K562 (cell line): Measurements from ENCODE around the gene ARAP1. TPM values are rescaled to one million over a fixed set of nuclear protein-coding genes. Genes with fewer than 3 reads are reported as not detected.

ENCODE experiments used
- ARID1B ChIP-seq: fragments of 450-650 bp; IDR thresholded peaks from 2 replicates; pipeline ENCODE4 v1.6.1; 2016; ENCODE audit warnings: antibody characterized with exemption, mild to moderate bottlenecking, inconsistent platforms
- CBFA2T3 ChIP-seq: fragments of 450-650 bp; IDR thresholded peaks from 2 replicates; pipeline ENCODE4 v1.6.1; 2017
- CBX8 ChIP-seq: fragments of 200-600 bp; sonication (generic); IDR thresholded peaks from 2 replicates; pipeline ENCODE4 v1.6.1; 2012; ENCODE audit warnings: borderline replicate concordance, mixed run types, low read depth, mild to moderate bottlenecking, moderate library complexity, mixed read lengths, low read length, control low read depth, inconsistent platforms; ENCODE audit not compliant: poor library complexity, severe bottlenecking; ENCODE audit errors: extremely low read depth
- CHD1 ChIP-seq: fragments of 200-600 bp; sonication (generic); IDR thresholded peaks from one replicate; pipeline ENCODE4 v1.6.1; 2012; ENCODE audit warnings: mild to moderate bottlenecking, moderate library complexity, low read length, inconsistent platforms
- ESRRB ChIP-seq: fragments of 250-450 bp; sonication (Bioruptor Pico); IDR thresholded peaks from 2 replicates; pipeline ENCODE4 v1.5.0; 2020; ENCODE audit warnings: mild to moderate bottlenecking, moderate library complexity, borderline replicate concordance
- FOXJ2 ChIP-seq: fragments of 200-800 bp; sonication (Bioruptor generic); IDR thresholded peaks from 2 replicates; pipeline ENCODE4 v1.6.1; 2016; ENCODE audit warnings: missing genetic modification characterization, missing compliant biosample characterization
- GTF2B ChIP-seq: IDR thresholded peaks from 2 replicates; pipeline ENCODE4 v1.6.1; 2011; ENCODE audit not compliant: insufficient read length; ENCODE audit errors: extremely low read depth
- HNRNPH1 ChIP-seq: fragments of 200-400 bp; formaldehyde crosslinking; optimal IDR thresholded peaks from 2 replicates; pipeline ENCODE3; 2017; ENCODE audit warnings: low read depth, mild to moderate bottlenecking, low read length, moderate library complexity
- HNRNPK ChIP-seq: fragments of 200-400 bp; formaldehyde crosslinking; IDR thresholded peaks from one replicate; pipeline ENCODE4 v1.6.1; 2018; ENCODE audit warnings: mild to moderate bottlenecking, low read depth, low read length; ENCODE audit not compliant: poor library complexity, severe bottlenecking
- MAZ ChIP-seq, 2 experiments: fragments of 450-650 bp in 1 of 2; sonication (generic) in 1 of 2; formaldehyde crosslinking; IDR thresholded peaks in 1 of 2; conservative IDR thresholded peaks in 1 of 2; 2 replicates each; pipeline versions ENCODE4 v1.4.0 to v1.5.0; 2020; ENCODE audit warnings: mild to moderate bottlenecking in 1 of 2, missing genetic modification reagents in 1 of 2
- MEF2D ChIP-seq: conservative IDR thresholded peaks from 2 replicates; pipeline ENCODE4 v1.6.1; 2016; ENCODE audit warnings: low read depth, missing genetic modification characterization, missing compliant biosample characterization
- NFATC3 ChIP-seq: fragments of 450-650 bp; IDR thresholded peaks from 2 replicates; pipeline ENCODE4 v1.6.1; 2017; ENCODE audit warnings: mild to moderate bottlenecking
- NONO ChIP-seq, 2 experiments: fragments of 200-400 bp in 1 of 2; fragments of 450-650 bp in 1 of 2; formaldehyde crosslinking in 1 of 2; IDR thresholded peaks; 2 replicates each; pipeline ENCODE4 v1.6.1; 2017; ENCODE audit warnings: low read depth in 2 of 2, mild to moderate bottlenecking in 2 of 2, moderate library complexity in 2 of 2, low read length in 1 of 2
- RBBP5 ChIP-seq: fragments of 200-600 bp; sonication (generic); IDR thresholded peaks from 2 replicates; pipeline ENCODE4 v1.6.1; 2012; ENCODE audit warnings: borderline replicate concordance, mild to moderate bottlenecking, low read length, control low read depth, inconsistent platforms; ENCODE audit not compliant: insufficient read depth, poor library complexity, severe bottlenecking
- ZBTB7A ChIP-seq: IDR thresholded peaks from 2 replicates; pipeline ENCODE4 v1.6.1; 2011; ENCODE audit warnings: low read depth, mild to moderate bottlenecking, low read length, moderate library complexity, borderline replicate concordance; ENCODE audit not compliant: control insufficient read depth
- ZFPM2 ChIP-seq: fragments of 250-450 bp; sonication (Bioruptor Pico); IDR thresholded peaks from 2 replicates; pipeline ENCODE4 v1.5.1; 2022; ENCODE audit warnings: mild to moderate bottlenecking
- ZNF263 ChIP-seq: sonication (generic); formaldehyde crosslinking; IDR thresholded peaks from 2 replicates; pipeline ENCODE4 v1.8.0; 2022; ENCODE audit warnings: mild to moderate bottlenecking, missing genetic modification reagents, borderline replicate concordance
- polyA plus RNA-seq, 8 experiments: library from polyadenylated mRNA; depleted of rRNA in 4 of 8; stranded (reverse) in 5 of 8; unstranded in 3 of 8; fragments of >200 nt; fragmentation: Nextera tagmentation in 2 of 8; fragmentation: Illumina TruSeq in 1 of 8; extraction: Ambion mirVana in 2 of 8; extraction: Trizol in 1 of 8; gene quantifications; 2 replicates each; pipeline versions ENCODE4 v1.2.1 to v1.2.3, GENCODE V29; 2011 to 2014; ENCODE audit warnings: inconsistent platforms in 1 of 8, missing spikeins in 1 of 8
- total RNA-seq, 7 experiments: library from RNA; depleted of rRNA in 6 of 7; stranded (reverse); fragments of >200 nt in 6 of 7; fragmentation: Illumina TruSeq in 2 of 7; extraction: Trizol in 2 of 7; gene quantifications; 2 replicates each; pipeline versions ENCODE4 v1.2.1 to v1.2.3, GENCODE V29; 2011 to 2021; ENCODE audit warnings: low replicate concordance in 1 of 7
- TF ChIP-seq, protein P1 (sequence below): fragments of 250-450 bp; sonication (Bioruptor Pico); IDR thresholded peaks from 2 replicates; pipeline ENCODE4 v1.4.0; 2020
- TF ChIP-seq, protein P2 (sequence below): fragments of 200-800 bp; sonication (Bioruptor generic); IDR thresholded peaks from 2 replicates; pipeline ENCODE4 v1.6.1; 2017; ENCODE audit warnings: missing genetic modification characterization, missing compliant biosample characterization

Gene ARAP1
- total and polyA plus RNA-seq, 9 of the 15 experiments (the other 6 are each of a cell fraction or from before 2014, with no cell fraction given), result 0.23 to 67.0 (median 24.6) TPM

DNA sequence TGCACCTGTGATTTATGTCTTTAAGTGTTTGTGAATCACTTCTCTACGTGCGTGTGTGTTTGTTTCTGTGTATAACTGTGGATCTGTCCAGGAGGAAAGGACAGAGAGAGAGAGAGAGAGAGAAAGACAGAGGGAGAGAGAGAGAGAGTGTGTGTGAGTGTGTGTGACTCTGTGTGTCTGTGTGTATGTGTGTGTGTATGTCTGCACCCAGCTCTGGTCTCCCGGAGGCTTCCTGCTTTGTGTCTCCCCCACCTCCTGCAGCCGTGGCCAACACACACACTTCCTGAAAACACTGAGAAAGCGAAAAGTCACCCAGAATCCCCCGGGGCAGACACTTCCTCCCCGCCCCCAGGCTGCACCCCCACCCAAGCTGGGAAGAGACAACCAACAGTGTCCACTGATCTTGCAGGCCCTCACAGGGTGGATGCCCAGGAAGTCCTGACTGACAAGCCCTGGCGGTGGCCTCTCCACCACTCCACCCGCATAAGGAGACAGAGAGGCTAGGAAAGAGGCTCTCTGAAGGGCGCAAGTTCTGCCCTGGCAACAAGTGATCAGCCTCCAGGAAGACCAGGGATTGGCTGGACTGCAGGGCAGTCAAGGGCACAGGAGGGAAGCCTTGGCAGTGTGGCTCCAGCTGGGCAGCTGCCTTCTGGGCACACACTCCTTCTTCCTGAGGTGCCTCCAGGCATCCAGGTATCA is 30.0 kb downstream of the ARAP1 start (continued):
- TF ChIP-seq HNRNPH1 (no peak), CBFA2T3 (no peak), ZFPM2 (CRISPR knock-in tag) (no peak), ZNF263 (CRISPR knock-in tag) (no peak), MAZ (CRISPR knock-in tag; conservative IDR thresholded peaks at IDR 0.05 in 1 of 2, IDR thresholded peaks at IDR 0.05 in 1 of 2) (no peak), ARID1B (0 out of 2 replicates have a peak, but pooled peaks have one; percentile 45), RBBP5 (no peak), CBX8 (no peak), NONO (IDR thresholded peaks at IDR 0.05; ENCODE audit: low read depth in 2 of 2, low read length in 1 of 2) (no peak), ESRRB (CRISPR knock-in tag) (no peak), HNRNPK (no peak), FOXJ2 (no peak), MEF2D (tag) (no peak), ZBTB7A (no peak), NFATC3 (no peak), GTF2B (no peak), CHD1 (no peak)
- TF ChIP-seq, protein P1, sequence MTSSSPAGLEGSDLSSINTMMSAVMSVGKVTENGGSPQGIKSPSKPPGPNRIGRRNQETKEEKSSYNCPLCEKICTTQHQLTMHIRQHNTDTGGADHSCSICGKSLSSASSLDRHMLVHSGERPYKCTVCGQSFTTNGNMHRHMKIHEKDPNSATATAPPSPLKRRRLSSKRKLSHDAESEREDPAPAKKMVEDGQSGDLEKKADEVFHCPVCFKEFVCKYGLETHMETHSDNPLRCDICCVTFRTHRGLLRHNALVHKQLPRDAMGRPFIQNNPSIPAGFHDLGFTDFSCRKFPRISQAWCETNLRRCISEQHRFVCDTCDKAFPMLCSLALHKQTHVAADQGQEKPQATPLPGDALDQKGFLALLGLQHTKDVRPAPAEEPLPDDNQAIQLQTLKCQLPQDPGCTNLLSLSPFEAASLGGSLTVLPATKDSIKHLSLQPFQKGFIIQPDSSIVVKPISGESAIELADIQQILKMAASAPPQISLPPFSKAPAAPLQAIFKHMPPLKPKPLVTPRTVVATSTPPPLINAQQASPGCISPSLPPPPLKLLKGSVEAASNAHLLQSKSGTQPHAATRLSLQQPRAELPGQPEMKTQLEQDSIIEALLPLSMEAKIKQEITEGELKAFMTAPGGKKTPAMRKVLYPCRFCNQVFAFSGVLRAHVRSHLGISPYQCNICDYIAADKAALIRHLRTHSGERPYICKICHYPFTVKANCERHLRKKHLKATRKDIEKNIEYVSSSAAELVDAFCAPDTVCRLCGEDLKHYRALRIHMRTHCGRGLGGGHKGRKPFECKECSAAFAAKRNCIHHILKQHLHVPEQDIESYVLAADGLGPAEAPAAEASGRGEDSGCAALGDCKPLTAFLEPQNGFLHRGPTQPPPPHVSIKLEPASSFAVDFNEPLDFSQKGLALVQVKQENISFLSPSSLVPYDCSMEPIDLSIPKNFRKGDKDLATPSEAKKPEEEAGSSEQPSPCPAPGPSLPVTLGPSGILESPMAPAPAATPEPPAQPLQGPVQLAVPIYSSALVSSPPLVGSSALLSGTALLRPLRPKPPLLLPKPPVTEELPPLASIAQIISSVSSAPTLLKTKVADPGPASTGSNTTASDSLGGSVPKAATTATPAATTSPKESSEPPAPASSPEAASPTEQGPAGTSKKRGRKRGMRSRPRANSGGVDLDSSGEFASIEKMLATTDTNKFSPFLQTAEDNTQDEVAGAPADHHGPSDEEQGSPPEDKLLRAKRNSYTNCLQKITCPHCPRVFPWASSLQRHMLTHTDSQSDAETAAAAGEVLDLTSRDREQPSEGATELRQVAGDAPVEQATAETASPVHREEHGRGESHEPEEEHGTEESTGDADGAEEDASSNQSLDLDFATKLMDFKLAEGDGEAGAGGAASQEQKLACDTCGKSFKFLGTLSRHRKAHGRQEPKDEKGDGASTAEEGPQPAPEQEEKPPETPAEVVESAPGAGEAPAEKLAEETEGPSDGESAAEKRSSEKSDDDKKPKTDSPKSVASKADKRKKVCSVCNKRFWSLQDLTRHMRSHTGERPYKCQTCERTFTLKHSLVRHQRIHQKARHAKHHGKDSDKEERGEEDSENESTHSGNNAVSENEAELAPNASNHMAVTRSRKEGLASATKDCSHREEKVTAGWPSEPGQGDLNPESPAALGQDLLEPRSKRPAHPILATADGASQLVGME (CRISPR knock-in tag), result no peak
- TF ChIP-seq, protein P2, sequence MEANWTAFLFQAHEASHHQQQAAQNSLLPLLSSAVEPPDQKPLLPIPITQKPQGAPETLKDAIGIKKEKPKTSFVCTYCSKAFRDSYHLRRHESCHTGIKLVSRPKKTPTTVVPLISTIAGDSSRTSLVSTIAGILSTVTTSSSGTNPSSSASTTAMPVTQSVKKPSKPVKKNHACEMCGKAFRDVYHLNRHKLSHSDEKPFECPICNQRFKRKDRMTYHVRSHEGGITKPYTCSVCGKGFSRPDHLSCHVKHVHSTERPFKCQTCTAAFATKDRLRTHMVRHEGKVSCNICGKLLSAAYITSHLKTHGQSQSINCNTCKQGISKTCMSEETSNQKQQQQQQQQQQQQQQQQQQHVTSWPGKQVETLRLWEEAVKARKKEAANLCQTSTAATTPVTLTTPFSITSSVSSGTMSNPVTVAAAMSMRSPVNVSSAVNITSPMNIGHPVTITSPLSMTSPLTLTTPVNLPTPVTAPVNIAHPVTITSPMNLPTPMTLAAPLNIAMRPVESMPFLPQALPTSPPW, result peak; percentile 53; the same call in 1 of the 2 replicates
